AG09319 (cell line): Measurements from ENCODE around the gene SGK1.
"Not testable (repeated sequence)": the region's sequence is repeated elsewhere in the genome, so short reads cannot be mapped to it uniquely, and the experiment has no call there.

ENCODE experiments used
- DNase-seq: peaks from one replicate; pipeline ENCODE4 v3.0.0-alpha.2; 2010; ENCODE audit warnings: low read depth; ENCODE audit errors: extremely low read depth
- TF ChIP-seq, protein P1 (sequence below): IDR thresholded peaks from 2 replicates; pipeline ENCODE4 v1.5.1; 2011; ENCODE audit warnings: low read depth, mild to moderate bottlenecking, inconsistent platforms, low read length, moderate library complexity

The SGK1 gene

DNA sequence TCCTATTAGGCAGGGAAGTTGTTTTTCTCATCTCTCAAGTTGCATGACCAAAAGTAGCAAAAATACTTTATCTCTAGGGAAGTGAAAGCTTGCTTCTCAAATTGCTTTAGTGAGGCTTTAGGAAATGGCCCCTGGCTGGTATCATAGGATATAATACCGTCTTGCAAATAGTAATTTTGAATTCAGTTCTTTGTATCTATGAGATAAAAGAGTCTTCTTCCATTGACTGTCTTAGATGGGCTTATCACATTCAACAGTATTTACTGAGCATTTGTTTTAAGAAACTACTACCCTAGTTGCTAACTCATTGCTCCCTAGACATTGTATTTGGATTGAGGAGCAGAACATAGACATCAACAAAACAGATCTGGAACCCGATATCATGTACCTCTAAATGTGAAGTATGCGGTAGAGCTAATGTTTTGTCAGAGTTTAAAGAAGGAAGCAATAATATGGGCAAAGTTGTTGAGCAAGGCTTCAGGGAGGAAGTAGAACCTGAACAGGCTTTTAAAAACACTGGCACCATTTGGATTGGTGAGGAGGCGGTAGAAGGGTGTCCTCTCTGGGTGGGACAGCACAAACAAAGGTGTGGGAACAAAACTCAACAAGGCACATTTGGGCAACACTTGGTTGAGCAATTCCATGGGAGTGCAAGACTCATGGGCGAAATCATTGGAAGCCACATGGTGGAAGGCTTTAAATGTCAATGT is 101.5 kb downstream of the SGK1 start:
- DNase-seq, result no peak
- TF ChIP-seq, protein P1, sequence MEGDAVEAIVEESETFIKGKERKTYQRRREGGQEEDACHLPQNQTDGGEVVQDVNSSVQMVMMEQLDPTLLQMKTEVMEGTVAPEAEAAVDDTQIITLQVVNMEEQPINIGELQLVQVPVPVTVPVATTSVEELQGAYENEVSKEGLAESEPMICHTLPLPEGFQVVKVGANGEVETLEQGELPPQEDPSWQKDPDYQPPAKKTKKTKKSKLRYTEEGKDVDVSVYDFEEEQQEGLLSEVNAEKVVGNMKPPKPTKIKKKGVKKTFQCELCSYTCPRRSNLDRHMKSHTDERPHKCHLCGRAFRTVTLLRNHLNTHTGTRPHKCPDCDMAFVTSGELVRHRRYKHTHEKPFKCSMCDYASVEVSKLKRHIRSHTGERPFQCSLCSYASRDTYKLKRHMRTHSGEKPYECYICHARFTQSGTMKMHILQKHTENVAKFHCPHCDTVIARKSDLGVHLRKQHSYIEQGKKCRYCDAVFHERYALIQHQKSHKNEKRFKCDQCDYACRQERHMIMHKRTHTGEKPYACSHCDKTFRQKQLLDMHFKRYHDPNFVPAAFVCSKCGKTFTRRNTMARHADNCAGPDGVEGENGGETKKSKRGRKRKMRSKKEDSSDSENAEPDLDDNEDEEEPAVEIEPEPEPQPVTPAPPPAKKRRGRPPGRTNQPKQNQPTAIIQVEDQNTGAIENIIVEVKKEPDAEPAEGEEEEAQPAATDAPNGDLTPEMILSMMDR, result no peak

DNA sequence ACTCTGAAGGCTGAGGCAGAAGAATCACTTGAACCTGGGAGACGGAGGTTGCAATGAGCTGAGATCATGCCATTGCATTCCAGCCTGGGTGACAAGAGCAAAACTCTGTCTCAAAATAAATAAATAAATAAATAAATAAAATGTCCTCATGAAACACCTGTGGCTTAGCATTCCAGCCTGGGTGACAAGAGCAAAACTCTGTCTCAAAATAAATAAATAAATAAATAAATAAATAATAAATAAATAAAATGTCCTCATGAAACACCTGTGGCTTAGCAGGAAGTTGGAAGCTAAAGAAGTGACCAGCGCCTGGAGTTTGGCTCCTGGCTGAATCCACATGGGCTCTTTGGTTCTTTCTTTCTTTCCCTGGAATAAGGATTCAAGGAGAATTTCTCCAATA is 104.5 kb downstream of the SGK1 start:
- DNase-seq, result not testable (repeated sequence)

DNA sequence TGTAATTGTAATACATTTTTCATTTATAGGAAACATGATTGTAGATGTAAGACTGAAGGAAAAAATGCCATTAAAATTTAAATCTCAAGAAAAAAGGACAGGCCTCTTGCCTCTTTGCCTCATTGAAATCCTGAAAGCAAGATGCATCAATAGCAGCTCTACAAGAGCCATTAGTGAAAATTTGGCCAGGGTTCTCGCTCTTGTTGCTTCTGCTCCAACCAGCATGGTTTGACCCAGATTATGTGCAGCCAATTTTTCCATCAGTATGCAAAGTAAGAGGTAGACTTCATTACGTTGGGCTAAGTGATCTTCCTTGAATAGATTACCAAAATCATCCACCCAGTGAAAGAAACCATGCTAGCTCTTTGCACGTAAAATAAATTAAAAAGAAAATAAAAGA is 106.6 kb downstream of the SGK1 start:
- TF ChIP-seq, protein P1, result no peak
- no peak for DNase-seq

DNA sequence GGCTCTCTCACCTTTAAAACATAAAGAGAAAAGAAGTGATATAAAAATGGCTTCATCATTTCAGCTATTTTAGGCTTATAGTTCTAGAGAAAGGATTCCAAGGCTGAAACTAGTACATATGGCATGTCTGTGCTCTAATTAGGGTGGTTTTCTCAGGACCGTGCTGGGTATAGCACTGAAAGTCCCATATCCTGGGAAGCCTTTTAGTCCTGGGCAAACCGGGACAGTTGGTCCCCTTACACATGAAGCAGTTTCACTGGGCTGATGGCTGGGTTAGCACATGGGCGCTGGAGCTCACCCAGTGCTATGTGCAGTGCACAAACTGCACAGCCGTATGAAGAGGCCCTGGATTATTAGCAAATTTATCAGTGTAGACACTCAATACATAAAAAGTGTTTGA is 110.5 kb downstream of the SGK1 start:
- TF ChIP-seq, protein P1, result no peak
- no peak for DNase-seq

DNA sequence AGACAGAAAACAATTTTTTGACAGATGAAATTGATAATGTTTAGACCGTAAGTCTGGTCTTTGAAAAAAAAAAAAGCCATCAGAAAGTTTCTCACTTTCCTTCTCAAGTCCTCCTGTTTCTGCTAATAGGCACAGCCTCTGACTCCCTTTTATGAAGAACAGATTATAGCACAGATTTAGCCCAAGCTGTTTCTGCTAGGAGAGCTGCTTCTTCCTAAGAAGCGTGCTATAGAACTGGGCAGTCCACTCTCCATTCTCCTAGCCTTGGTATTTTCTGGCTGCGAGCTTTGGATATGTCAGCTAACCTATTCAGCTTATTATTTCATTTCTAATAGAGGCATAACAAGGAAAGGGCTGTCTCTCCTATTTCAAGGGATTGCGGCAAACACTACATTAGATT is 112.5 kb downstream of the SGK1 start:
- DNase-seq, result no peak
- TF ChIP-seq, protein P1, result no peak

DNA sequence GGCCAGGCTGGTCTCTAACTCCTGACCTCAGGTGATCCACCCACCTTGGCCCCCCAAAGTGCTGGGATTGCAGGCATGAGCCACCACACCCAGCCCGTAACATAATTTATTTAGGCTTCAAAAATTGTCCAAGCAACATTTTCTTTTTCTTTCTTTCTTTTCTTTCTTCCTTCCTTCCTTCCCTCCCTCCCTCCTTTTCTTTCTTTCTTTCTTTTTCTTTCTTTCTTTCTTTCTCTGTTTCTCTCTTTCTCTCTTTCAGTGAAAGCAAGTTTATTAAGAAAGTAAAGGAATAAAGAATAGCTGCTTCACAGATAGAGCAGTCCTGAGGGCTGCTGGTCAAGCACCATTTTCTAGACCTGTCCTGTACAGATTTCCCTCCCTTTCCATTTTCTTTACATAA is 113.2 kb downstream of the SGK1 start:
- not testable (repeated sequence) for DNase-seq

DNA sequence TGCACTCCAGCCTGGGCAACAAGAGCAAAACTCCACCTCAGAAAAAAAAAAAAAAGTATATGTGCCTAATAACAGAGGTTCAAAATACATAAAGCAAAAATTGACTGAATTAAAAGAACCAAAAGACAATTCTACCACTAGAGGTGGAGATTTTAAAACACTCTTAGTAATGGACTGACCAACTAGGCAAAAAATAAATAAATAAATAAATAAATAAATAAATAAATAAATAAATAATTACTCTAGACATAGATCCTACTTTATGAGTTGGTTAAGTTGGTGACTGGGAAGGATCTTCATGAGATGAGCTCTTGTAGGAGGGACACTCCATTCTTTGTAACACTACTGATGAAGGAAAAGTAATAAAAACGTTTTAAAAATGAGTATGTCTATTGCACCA is 113.9 kb downstream of the SGK1 start:
- no peak for DNase-seq
- TF ChIP-seq, protein P1, result no peak

DNA sequence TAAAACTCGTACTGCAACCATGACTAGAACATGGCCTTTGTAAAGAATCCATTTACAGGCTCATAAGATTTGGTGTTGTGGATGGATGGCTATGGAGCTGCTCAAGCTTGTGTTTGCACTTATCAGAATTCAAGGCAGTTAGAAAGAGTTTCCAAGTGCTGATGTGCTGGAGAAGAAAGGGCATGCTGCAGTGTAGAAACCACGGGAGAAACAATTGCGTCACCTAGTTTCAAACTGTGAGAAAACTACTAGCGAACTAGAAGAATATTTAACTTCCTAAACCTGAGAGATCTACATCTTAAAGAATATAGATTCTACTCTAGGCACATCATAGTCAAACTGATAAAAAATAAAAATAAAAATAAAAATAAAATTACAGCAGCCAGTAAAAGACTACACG is 116.2 kb downstream of the SGK1 start:
- TF ChIP-seq, protein P1, result no peak
- no peak for DNase-seq
